ENCODE data around the gene MMP27.

GRCh38 chr11:102685338-102685737, 20.2 kb downstream of the MMP27 start:
- TF ChIP-seq POLR2A (IDR thresholded peaks at IDR 0.05) = no peak
- TF ChIP-seq POLR2AphosphoS5 (IDR thresholded peaks at IDR 0.05) = no peak
- TF ChIP-seq, protein P1, sequence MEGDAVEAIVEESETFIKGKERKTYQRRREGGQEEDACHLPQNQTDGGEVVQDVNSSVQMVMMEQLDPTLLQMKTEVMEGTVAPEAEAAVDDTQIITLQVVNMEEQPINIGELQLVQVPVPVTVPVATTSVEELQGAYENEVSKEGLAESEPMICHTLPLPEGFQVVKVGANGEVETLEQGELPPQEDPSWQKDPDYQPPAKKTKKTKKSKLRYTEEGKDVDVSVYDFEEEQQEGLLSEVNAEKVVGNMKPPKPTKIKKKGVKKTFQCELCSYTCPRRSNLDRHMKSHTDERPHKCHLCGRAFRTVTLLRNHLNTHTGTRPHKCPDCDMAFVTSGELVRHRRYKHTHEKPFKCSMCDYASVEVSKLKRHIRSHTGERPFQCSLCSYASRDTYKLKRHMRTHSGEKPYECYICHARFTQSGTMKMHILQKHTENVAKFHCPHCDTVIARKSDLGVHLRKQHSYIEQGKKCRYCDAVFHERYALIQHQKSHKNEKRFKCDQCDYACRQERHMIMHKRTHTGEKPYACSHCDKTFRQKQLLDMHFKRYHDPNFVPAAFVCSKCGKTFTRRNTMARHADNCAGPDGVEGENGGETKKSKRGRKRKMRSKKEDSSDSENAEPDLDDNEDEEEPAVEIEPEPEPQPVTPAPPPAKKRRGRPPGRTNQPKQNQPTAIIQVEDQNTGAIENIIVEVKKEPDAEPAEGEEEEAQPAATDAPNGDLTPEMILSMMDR (IDR thresholded peaks at IDR 0.05) = no peak
